GM13977 (cell line): ENCODE data around the gene ACBD6.

Source experiments
- DNase-seq: peaks from one replicate; pipeline ENCODE4 v3.0.0; 2012; ENCODE audit warnings: low spot score
- CTCF ChIP-seq: IDR thresholded peaks from 2 replicates; pipeline ENCODE4 v1.5.1; 2012; ENCODE audit warnings: mild to moderate bottlenecking, control low read depth; ENCODE audit not compliant: insufficient read depth; ENCODE audit errors: extremely low read depth, missing control alignments
- in situ Hi-C: fragments of 300-500 bp; cut with MboI; formaldehyde crosslinking; loops from one replicate; pipeline ENCODE4 v1.12.0; 2022; ENCODE audit warnings: low sequenced_read_pairs, low pct_unique_long_range_greater_than_20kb, mixed read lengths, inconsistent platforms; ENCODE audit not compliant: unreplicated experiment

ACBD6 gene

GRCh38 chr1:180519846-180520245 is 17.5 kb upstream of the ACBD6 start:
- TF ChIP-seq CTCF: no peak
- in situ Hi-C loops: loop anchor here (10.0 to 25.0 kb wide), 3 partner anchors 335 to 645 kb away; partner anchors contain the start of gene STX6
- no peak for DNase-seq

- peak; percentile 78 for DNase-seq
- in situ Hi-C loops: loop anchor here (10.0 to 25.0 kb wide), 2 partner anchors 339 to 496 kb away; partner anchors contain the start of gene STX6
- TF ChIP-seq CTCF: peak; percentile 87
Observed at GRCh38 chr1:180515857-180516388, 13.5 kb upstream of the ACBD6 start.

- no peak for TF ChIP-seq CTCF
- DNase-seq: no peak
- in situ Hi-C loops: loop anchor here (10.0 to 25.0 kb wide), 2 partner anchors 339 to 497 kb away; partner anchors contain the start of gene STX6
Observed at GRCh38 chr1:180515364-180515763, 13.0 kb upstream of the ACBD6 start.

- in situ Hi-C loops: loop anchor here (10.0 to 25.0 kb wide), 2 partner anchors 341 to 499 kb away; partner anchors contain the start of gene STX6
- TF ChIP-seq CTCF: no peak
- no peak for DNase-seq
Observed at GRCh38 chr1:180513531-180513930, 11.2 kb upstream of the ACBD6 start.

- in situ Hi-C loops: loop anchor here (10.0 to 25.0 kb wide), 2 partner anchors 344 to 501 kb away; partner anchors contain the start of gene STX6
- no peak for DNase-seq
- no peak for TF ChIP-seq CTCF
Observed at GRCh38 chr1:180510882-180511281, 8.5 kb upstream of the ACBD6 start.

GRCh38 chr1:180508725-180509097 is 6.3 kb upstream of the ACBD6 start:
- in situ Hi-C loops: loop anchor here (5.0 to 25.0 kb wide), 2 partner anchors 49 to 504 kb away; partner anchors contain the start of genes OVAAL and STX6
- no peak for TF ChIP-seq CTCF
- DNase-seq: no peak
